Large intestine (tissue), 3 donors: ENCODE data around the gene TRIB2. TPM values are rescaled to one million over a fixed set of nuclear protein-coding genes. Genes with fewer than 3 reads are reported as not detected.

ENCODE experiments used
- DNase-seq, 2 donors: peaks; one replicate each; pipeline versions ENCODE4 v3.0.0 to v3.0.0-alpha.2; 2013
- H3K27ac ChIP-seq: one replicate; pipeline ENCODE4 v1.5.1; 2013; ENCODE audit warnings: low read length
- H3K27me3 ChIP-seq: 2 replicates; pipeline ENCODE4 v1.6.1; 2013; ENCODE audit warnings: low read length; ENCODE audit not compliant: control insufficient read depth, insufficient read depth
- H3K36me3 ChIP-seq: 2 replicates; pipeline ENCODE4 v1.6.1; 2013; ENCODE audit warnings: low read length; ENCODE audit not compliant: control insufficient read depth, insufficient read depth
- H3K4me1 ChIP-seq: one replicate; pipeline ENCODE4 v1.6.1; 2013; ENCODE audit warnings: low read length; ENCODE audit not compliant: control insufficient read depth, insufficient read depth
- H3K4me3 ChIP-seq: one replicate; pipeline ENCODE4 v1.5.1; 2013; ENCODE audit warnings: low read length
- H3K9me3 ChIP-seq: one replicate; pipeline ENCODE4 v1.6.1; 2013; ENCODE audit warnings: mild to moderate bottlenecking, low read depth, low read length, moderate library complexity; ENCODE audit not compliant: control insufficient read depth
- WGBS: methylation state at CpG from one replicate; pipeline ENCODE4 v1.1.5; 2013; ENCODE audit warnings: low lambda C conversion rate; ENCODE audit not compliant: insufficient coverage; 5-methylcytosine and 5-hydroxymethylcytosine counted together
- polyA plus RNA-seq: library from polyadenylated mRNA; unstranded; fragments of 120-200 nt; gene quantifications from one replicate; pipeline ENCODE4 v1.2.1, GENCODE V29; 2013

TRIB2 gene
- polyA plus RNA-seq, 1 donor = 26.7 TPM

DNA sequence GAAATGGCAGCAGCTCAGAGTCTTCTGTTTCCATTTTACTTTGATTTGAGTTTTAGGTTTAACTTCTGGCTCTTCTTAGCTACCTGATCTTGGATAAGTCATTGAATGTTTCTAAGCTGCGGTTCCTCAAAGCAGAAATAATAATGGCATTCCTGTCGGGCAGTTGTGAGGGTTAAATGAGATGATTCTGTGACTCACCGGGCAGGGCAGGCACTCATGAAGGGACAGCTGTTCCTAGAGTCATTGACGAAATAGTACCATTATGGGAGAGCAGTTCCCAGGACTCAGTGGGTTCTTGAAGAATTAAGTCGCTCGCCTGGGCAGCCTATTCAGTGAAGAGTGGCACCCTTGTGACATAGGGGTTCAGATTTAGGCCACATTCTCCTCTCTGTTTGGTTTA, 10.3 kb downstream of the TRIB2 start:
- no peaks in the 10 kb centered on the region for H3K27me3 ChIP-seq
- no peak overlapping the region for H3K27ac ChIP-seq
- no peak overlapping the region for H3K4me3 ChIP-seq
- H3K36me3 ChIP-seq = peaks cover 38% of the 10 kb centered on the region
- WGBS = no CpG with 5 or more reads among the region's 6 CpGs
- no peaks in the 10 kb centered on the region for H3K9me3 ChIP-seq
- no peak for DNase-seq
- H3K4me1 ChIP-seq = peaks cover 5% of the 10 kb centered on the region

DNA sequence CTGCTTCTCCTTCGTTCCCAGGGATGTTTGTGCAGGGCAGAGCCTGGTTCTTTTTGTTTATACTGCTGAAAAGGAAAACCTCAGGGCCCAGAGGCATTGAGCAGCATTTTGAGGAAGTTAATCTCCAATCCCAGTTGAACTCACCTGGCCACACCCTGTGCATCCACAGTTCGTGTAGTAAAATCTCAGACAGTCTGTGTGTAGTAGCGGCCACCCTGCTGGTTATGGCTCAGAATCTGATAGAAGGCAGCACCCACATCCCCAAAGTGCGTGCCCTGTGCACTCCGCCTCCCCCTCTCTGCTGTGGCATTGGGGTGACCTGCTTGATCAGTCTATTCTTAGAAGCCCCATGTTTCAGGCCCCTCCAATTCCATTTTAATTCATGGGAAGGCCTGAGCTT, 10.9 kb downstream of the TRIB2 start:
- Histone ChIP-seq H3K4me1 (peaks cover 5% of the 10 kb centered on the region), H3K27ac (no peak overlapping the region), H3K27me3 (no peaks in the 10 kb centered on the region), H3K9me3 (no peaks in the 10 kb centered on the region), H3K4me3 (no peak overlapping the region), H3K36me3 (peaks cover 40% of the 10 kb centered on the region)
- no peak for DNase-seq
- no CpG with 5 or more reads among the region's 5 CpGs for WGBS

DNA sequence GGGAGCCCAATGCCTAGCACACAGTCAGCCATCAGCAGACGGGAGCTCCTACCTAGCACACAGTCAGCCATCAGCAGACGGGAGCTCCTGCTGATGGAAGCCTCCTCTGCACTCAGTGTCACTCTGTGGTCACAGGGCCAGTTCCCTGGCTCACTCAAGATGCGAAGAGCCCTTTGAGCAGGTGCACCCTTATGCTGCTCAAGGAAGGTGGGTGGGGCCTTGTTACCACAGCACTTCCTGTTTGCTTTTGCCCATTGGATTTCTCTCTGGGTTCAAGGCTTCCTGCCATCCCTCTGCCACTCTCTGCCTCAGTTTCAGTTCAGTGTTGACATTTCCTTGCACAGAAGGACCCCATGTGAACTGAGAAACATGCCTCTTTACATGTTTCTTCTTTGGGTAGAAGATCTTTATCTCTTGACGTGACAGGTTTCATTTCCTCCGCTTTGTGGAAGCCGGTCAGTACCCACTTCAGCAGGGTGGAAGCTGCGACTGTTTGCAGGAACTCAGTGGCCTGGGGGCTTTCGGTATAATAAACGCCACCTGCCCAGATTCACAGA, 11.6 kb downstream of the TRIB2 start:
- H3K4me3 ChIP-seq = no peak overlapping the region
- no CpG with 5 or more reads among the region's 9 CpGs for WGBS
- H3K9me3 ChIP-seq = no peaks in the 10 kb centered on the region
- H3K4me1 ChIP-seq = peaks cover 5% of the 10 kb centered on the region
- H3K36me3 ChIP-seq = peaks cover 40% of the 10 kb centered on the region
- DNase-seq = no peak
- H3K27ac ChIP-seq = no peak overlapping the region
- H3K27me3 ChIP-seq = no peaks in the 10 kb centered on the region

GRCh38 chr2:12730265-12730664, 13.5 kb downstream of the TRIB2 start:
- no peak for DNase-seq
- peaks cover 5% of the 10 kb centered on the region for H3K4me1 ChIP-seq
- peaks cover 27% of the 10 kb centered on the region for H3K36me3 ChIP-seq
- no peaks in the 10 kb centered on the region for H3K9me3 ChIP-seq
- no peak overlapping the region for H3K27ac ChIP-seq
- H3K4me3 ChIP-seq = no peak overlapping the region
- no peaks in the 10 kb centered on the region for H3K27me3 ChIP-seq
- WGBS = 100% methylated on average over 1 of the region's 5 CpGs

DNA sequence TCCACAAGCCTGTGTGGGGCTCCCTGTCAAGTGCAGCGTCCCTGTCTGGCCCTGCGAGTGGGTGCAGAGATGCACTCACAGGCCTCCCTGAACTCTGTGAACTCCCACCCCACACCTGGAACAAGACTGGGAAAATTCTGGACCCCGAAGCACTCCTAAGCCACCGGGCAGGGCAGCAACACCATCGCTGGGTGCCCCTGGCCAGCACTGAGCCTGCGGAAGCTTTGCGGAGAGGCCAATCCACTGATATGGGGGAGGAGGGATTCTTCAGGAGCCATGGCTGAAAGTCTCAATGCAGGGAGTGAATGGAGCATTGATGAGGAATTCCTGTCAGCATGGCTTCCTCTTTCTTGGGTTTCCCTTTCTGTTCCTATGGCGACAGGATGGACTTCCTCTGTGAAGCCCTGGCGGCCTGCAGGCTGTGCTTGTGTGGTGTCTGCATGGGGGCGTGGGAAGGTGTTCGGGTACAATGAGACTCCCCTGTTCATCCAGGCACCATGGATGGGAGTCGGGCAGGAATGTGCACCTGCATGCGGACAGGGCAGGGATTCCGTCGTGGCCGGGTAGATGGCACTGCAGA, 15.1 kb downstream of the TRIB2 start:
- Histone ChIP-seq H3K36me3 (peaks cover 28% of the 10 kb centered on the region), H3K9me3 (no peaks in the 10 kb centered on the region), H3K4me3 (no peak overlapping the region), H3K4me1 (peaks cover 5% of the 10 kb centered on the region), H3K27me3 (no peaks in the 10 kb centered on the region), H3K27ac (no peak overlapping the region)
- WGBS = no CpG with 5 or more reads among the region's 16 CpGs
- DNase-seq = no peak

GRCh38 chr2:12732651-12733050, 15.9 kb downstream of the TRIB2 start:
- no CpG with 5 or more reads among the region's 10 CpGs for WGBS
- no peak for DNase-seq
- no peaks in the 10 kb centered on the region for H3K9me3 ChIP-seq
- H3K27ac ChIP-seq = no peak overlapping the region
- H3K36me3 ChIP-seq = peaks cover 26% of the 10 kb centered on the region
- no peak overlapping the region for H3K4me3 ChIP-seq
- H3K27me3 ChIP-seq = no peaks in the 10 kb centered on the region
- peaks cover under 1% of the 10 kb centered on the region for H3K4me1 ChIP-seq

- DNase-seq = no peak
- no peaks in the 10 kb centered on the region for H3K4me1 ChIP-seq
- peaks cover 22% of the 10 kb centered on the region for H3K36me3 ChIP-seq
- no CpG with 5 or more reads among the region's 7 CpGs for WGBS
- H3K27me3 ChIP-seq = no peaks in the 10 kb centered on the region
- H3K4me3 ChIP-seq = no peak overlapping the region
- H3K9me3 ChIP-seq = no peaks in the 10 kb centered on the region
- no peak overlapping the region for H3K27ac ChIP-seq
These were observed 17.1 kb downstream of the TRIB2 start for GRCh38 chr2:12733846-12734245.

DNA sequence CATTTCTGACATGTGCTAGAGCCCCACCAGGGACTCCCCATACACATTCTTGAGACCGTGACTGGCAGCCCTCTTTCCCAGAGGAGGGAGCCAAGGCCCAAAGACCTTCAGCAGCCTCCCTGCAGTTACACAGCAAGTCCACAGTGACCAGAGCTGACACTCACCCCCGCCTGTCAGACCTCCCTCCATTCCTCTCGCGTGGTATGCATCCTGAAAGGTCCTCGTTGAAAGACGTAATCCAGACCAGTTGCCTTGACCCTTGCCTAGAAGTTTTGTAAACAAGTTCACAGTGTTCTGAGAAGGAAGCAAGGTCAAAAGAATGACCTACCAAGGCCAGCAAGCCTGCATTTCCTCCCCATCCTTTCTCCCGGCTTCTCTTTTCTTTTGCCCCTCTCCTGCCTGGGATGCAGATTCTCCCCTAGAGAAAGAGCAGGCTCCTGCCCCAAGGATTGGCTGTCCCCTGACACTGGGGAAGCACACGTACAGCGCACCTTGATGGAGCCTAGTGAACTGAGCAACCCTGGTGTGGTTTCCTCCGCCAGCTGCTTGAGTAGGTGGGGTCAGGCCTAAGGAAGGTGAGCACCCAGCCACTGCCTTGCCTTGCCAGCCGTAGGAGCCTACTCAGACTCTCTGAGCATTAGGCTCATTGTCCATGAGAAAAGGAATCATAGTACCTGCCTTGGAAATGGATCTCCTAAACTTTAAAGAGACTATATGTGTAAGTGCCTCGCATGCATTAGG, 18.3 kb downstream of the TRIB2 start:
- Histone ChIP-seq H3K4me1 (no peaks in the 10 kb centered on the region), H3K27ac (no peak overlapping the region), H3K36me3 (peaks cover 20% of the 10 kb centered on the region), H3K27me3 (no peaks in the 10 kb centered on the region), H3K4me3 (no peak overlapping the region), H3K9me3 (no peaks in the 10 kb centered on the region)
- DNase-seq = no peak
- WGBS = 80% methylated on average over 2 of the region's 12 CpGs

DNA sequence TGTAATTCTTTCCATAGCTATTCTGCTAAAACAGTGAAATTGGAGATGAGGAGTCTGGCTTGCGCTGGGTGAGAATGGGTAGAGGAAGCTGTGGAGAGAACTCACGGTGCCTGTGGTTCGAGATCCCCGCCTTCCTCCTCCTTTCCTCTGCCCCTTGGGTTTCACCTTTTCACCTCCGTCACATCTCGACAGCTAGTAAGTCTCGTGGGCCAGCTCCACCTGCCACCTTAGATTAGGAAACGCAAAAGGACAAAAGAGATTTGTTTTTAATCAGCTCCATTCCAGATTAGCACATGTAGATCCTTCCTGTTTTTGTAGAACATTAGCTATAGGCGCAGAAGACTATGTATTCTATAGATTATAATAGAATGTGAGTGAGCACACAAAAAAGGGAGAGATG, 20.6 kb downstream of the TRIB2 start:
- WGBS = 76% methylated on average over 5 of the region's 9 CpGs
- no peak overlapping the region for H3K4me3 ChIP-seq
- H3K27ac ChIP-seq = no peak overlapping the region

DNA sequence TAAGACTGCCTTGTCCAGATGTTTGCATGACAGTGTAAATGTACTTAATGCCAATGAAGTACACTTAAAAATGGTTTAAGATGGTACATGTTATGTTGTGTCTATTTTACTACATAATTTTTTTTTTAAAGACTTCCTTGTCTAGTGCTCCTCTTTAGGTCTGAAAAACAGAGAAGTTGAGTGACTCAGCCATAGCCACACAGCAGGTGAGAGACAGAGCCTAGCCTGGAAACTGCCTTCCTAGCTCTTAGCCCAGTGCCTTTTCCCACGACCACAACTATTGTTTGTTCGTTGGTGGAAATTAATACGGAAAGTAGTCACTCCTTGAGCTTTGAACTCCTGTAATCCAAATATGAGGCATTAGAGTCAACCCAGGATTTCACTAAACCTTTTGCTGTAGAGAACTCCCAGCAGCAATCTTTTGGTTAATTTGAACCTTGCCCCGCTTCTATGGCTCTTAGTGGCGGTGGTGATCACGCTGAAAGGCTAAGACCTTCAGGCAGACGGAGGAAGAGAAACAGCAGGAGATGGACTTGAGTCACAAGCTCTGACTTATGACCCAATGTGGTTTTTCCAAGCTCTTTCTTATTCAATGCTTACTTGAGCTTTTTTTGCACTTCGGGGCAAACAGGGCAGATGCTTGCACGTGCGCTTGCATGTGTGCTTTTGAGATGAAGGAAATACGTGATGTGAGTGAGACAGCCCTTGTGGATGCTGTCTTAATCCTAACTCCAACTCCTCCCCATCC, 21.2 kb downstream of the TRIB2 start:
- WGBS = no CpG with 5 or more reads among the region's 11 CpGs
- no peaks in the 10 kb centered on the region for H3K9me3 ChIP-seq
- DNase-seq = no peak
- peaks cover 22% of the 10 kb centered on the region for H3K36me3 ChIP-seq
- no peaks in the 10 kb centered on the region for H3K27me3 ChIP-seq
- no peaks in the 10 kb centered on the region for H3K4me1 ChIP-seq
- H3K27ac ChIP-seq = no peak overlapping the region
- H3K4me3 ChIP-seq = no peak overlapping the region

More for the DNA sequence above, 20.6 kb downstream of the TRIB2 start:
- DNase-seq = no peak
- Histone ChIP-seq H3K27me3 (no peaks in the 10 kb centered on the region), H3K4me1 (no peaks in the 10 kb centered on the region), H3K9me3 (no peaks in the 10 kb centered on the region), H3K36me3 (peaks cover 24% of the 10 kb centered on the region)
